ENCODE data around the gene PIEZO1. TPM values are rescaled to one million over a fixed set of nuclear protein-coding genes. Genes with fewer than 3 reads are reported as not detected.

PIEZO1 gene
- total RNA-seq, 6 experiments from 2014 or later, result 48.9 to 91.9 (median 64.4) TPM

- no peak overlapping the region for H3K27ac ChIP-seq
- 60% methylated on average over 2 of the region's 10 CpGs for WGBS (ENCODE audit: insufficient coverage, low coverage, low lambda C conversion rate, missing lambda C conversion rate)
Measured at GRCh38 chr16:88692861-88693260, 92.2 kb downstream of the PIEZO1 start.

GRCh38 chr16:88691924-88692560 lies 93.0 kb downstream of the PIEZO1 start:
- TF ChIP-seq POLR2A (IDR thresholded peaks at IDR 0.05) (no peak), CTCF (IDR thresholded peaks at IDR 0.05) (no peak)
- ATAC-seq, result peak in 1 of 4 donors; percentile 55
- intact Hi-C loops (cut with DNase I), result no loop called here
- H3K27me3 ChIP-seq, result no peaks in the 10 kb centered on the region
- H3K36me3 ChIP-seq, result peaks cover 0 to 2% (median 0%) of the 10 kb centered on the region in 4 donors
- no peaks in the 10 kb centered on the region for H3K9me3 ChIP-seq
- no CpG with 5 or more reads among the region's 26 CpGs for WGBS (ENCODE audit: insufficient coverage, low coverage, low lambda C conversion rate, missing lambda C conversion rate)
- DNase-seq, result peak in 2 of 3 donors; percentile 35 to 65
- no peak overlapping the region for H3K4me3 ChIP-seq
- no peaks in the 10 kb centered on the region for H3K4me1 ChIP-seq
- H3K27ac ChIP-seq, result no peak overlapping the region

More at GRCh38 chr16:88692861-88693260, 92.2 kb downstream of the PIEZO1 start:
- Histone ChIP-seq H3K9me3 (no peaks in the 10 kb centered on the region), H3K4me1 (no peaks in the 10 kb centered on the region), H3K27me3 (no peaks in the 10 kb centered on the region), H3K36me3 (peaks cover 0 to 4% (median 1%) of the 10 kb centered on the region in 4 donors), H3K4me3 (no peak overlapping the region)
- TF ChIP-seq CTCF (IDR thresholded peaks at IDR 0.05) (no peak), POLR2A (IDR thresholded peaks at IDR 0.05) (no peak)
- intact Hi-C loops (cut with DNase I), result no loop called here
- DNase-seq, result no peak
- no peak for ATAC-seq

GRCh38 chr16:88691129-88691813 lies 93.7 kb downstream of the PIEZO1 start:
- no peak for ATAC-seq
- WGBS (ENCODE audit: insufficient coverage, low coverage, low lambda C conversion rate, missing lambda C conversion rate), result 94% methylated on average over 8 of the region's 33 CpGs
- no peak overlapping the region for H3K4me3 ChIP-seq
- H3K27me3 ChIP-seq, result no peaks in the 10 kb centered on the region
- intact Hi-C loops (cut with DNase I), result no loop called here
- peak in 1 of 3 donors; percentile 53 for DNase-seq
- no peaks in the 10 kb centered on the region for H3K36me3 ChIP-seq
- H3K9me3 ChIP-seq, result no peaks in the 10 kb centered on the region
- peaks cover 0 to 6% (median 0%) of the 10 kb centered on the region in 4 donors for H3K4me1 ChIP-seq
- no peak for TF ChIP-seq CTCF (IDR thresholded peaks at IDR 0.05)
- TF ChIP-seq POLR2A (IDR thresholded peaks at IDR 0.05), result no peak
- H3K27ac ChIP-seq, result no peak overlapping the region

- no peaks in the 10 kb centered on the region for H3K27me3 ChIP-seq
- no peak overlapping the region for H3K27ac ChIP-seq
- H3K36me3 ChIP-seq, result no peaks in the 10 kb centered on the region
- WGBS (ENCODE audit: insufficient coverage, low coverage, low lambda C conversion rate, missing lambda C conversion rate), result 89% methylated on average over 5 of the region's 21 CpGs
- H3K4me1 ChIP-seq, result peaks cover 0 to 11% (median 2%) of the 10 kb centered on the region in 4 donors
- no peak for TF ChIP-seq POLR2A (IDR thresholded peaks at IDR 0.05)
- no peak for TF ChIP-seq CTCF (IDR thresholded peaks at IDR 0.05)
- DNase-seq (no peak), ATAC-seq (no peak)
- H3K9me3 ChIP-seq, result no peaks in the 10 kb centered on the region
- H3K4me3 ChIP-seq, result no peak overlapping the region
- intact Hi-C loops (cut with DNase I), result no loop called here
Measured at GRCh38 chr16:88690341-88691128, 94.5 kb downstream of the PIEZO1 start.

All from right lobe of liver (tissue), 6 donors.